Myocyte (in vitro differentiated cells): ENCODE results near the gene STKLD1. TPM values are rescaled to one million over a fixed set of nuclear protein-coding genes. Genes with fewer than 3 reads are reported as not detected.

Source experiments
- DNase-seq: peaks from one replicate; pipeline ENCODE4 v3.0.0-alpha.2; 2012; ENCODE audit warnings: low read depth
- total RNA-seq: library from RNA; depleted of rRNA; stranded (reverse); fragments of >200 nt; gene quantifications from 2 replicates; pipeline ENCODE4 v1.2.3, GENCODE V29; 2014

STKLD1 gene
- total RNA-seq, 1 donor from 2014 or later, result 0.21 TPM

GRCh38 chr9:133344979-133345378 is 31.2 kb upstream of the STKLD1 start:
- DNase-seq, result no peak

- DNase-seq, result no peak
These were observed 30.6 kb upstream of the STKLD1 start for GRCh38 chr9:133345596-133345995.

DNA sequence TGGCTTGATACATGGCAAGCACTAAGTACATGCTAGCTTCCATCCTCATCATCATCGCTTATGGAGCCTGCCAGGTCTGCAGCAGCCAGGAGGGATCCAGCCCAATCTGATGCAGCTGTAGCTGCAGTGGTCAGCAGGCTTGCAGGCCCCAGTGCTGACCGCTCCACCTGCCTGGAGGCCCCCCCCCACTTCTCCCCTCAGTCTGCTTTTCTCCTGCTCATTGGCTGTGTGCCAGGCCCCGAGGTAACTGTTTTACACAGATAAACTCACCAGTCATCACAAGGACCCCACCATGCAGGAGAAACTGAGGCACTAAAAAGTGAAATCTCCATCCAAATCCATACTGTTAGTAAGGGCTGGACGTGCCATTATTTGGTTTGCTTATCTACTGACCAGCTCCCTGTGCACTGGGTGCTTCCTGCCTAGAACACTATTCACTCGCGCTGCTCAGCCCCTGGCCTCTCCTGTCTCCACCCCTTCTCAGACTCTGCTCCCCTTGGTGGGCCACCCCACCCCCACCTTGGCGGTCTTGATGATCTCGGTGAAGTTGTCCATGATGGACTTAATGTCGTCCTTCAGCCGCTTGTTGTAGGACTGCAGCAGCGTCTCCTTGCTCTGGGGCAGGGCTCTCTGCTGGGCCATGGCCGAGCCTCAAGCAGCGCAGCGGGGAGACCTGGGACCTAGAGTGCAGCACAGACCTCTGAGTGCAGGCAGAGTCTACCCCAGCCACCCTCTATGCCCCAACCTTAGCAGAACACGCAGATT is 30.0 kb upstream of the STKLD1 start:
- no peak for DNase-seq

DNA sequence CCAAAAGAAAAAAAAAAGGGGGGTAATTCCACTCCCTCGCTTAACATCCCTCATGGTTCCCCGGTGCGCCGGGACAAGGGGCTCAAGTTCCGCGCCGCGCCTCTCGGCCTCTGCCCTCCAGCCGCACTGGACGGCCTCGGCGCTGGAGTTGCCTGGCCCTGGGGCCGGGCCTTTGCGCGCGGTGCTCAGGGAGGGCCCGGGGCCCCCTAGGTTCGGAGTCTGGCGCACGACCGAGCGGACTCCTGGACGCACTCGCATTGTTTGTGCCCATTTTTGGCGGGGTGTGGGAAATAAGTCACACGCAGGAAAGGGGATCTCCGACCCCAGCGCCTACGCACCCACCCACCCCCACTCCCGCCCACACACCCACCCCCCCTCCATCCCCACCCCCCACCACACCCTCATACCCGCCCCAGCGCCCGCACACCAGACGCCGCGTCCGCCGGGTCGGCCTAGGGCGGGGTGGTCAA is 28.6 kb upstream of the STKLD1 start:
- peak; percentile 50 for DNase-seq

DNA sequence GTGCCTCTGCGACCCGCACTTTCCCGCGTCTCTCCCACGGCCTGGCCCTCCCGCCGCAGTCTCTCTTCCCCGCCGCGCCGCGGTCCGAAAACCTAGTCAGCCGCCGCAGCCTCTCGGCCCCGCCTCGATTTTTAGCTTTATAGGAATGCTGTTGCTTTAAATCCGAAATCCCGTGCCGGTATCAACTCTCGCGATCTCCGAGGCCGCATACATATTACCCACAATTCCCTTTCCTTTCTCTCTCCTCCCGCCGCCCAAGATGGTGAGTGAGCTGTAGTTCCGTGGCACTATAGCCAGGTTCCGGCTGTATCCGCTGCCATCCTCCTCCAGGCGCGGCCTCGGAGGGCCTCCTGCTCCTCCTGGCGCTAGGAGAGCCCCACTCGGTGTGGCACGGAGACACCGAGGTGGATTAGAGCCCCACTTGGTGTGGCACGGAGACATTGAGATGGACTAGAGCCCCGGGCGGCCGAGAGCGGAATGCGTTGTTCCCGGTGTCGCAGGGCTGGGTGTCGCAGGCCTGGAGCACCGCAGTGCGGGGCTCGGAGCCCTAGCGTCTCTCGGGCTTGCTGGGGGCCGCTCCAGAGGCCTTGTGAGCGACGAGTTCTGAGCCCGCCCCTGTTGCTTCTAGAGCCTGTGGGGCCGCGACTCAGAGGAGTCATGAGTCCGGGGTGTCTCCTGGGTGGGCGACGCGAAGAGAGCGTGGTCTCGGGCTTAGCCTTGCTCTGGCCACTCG is 28.0 kb upstream of the STKLD1 start, which contains the start of the genes MED22 and RPL7A:
MED22 (minus strand) TSS at position 147 of the 733 bp plus-strand sequence. CDS start 1,469 bp downstream, outside the sequence.
RPL7A (plus strand) TSS at position 234 of the 733 bp plus-strand sequence; CDS start at position 260, 26 bp downstream.
- DNase-seq, result peak; percentile 97

- no peak for DNase-seq
These were observed 27.2 kb upstream of the STKLD1 start for GRCh38 chr9:133348718-133349573.

- no peak for DNase-seq
These were observed 26.1 kb upstream of the STKLD1 start for GRCh38 chr9:133349965-133350616.

DNA sequence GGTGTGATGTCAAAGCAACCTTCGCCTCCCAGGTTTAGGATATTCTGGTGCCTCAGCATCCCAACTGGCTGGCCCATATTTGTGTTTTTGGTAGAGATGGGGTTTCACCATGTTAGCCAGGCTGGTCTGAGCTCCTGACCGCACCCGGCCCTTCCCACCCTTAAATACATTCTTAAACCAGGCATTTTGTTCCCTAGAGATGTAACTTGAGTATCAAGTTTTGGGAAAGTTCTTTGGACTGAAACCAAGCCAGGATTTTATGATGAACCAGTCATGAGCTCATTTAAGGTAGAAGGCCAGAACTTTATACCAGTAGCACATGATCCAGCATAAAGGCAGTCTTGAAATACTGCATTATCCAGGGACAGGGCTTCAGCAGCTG is 24.6 kb upstream of the STKLD1 start:
- no peak for DNase-seq

- peak; percentile 68 for DNase-seq
These were observed 24.1 kb upstream of the STKLD1 start for GRCh38 chr9:133351908-133352634.

GRCh38 chr9:133352635-133353340 is 23.4 kb upstream of the STKLD1 start:
- no peak for DNase-seq

DNA sequence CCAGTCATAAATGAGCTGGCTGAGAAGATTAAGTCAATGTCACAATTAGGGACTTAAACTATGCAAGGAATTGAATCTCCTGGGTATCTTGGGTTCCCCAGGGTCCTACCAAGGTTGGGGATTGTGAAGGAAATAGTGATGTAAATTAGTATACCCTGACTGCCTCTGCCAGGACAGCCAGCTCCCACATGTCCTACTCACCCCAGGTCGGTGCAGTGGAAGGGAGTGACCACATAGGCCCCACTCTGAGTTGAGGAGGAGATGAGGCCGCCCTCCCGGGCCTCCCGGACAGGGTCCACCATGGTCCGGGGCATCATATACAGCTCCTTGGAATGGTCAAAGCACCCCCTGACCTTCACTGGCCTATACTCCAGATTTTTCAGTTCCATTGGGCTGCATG is 22.6 kb upstream of the STKLD1 start:
- DNase-seq, result no peak

GRCh38 chr9:133354766-133355165 is 21.4 kb upstream of the STKLD1 start:
- DNase-seq, result no peak

GRCh38 chr9:133355881-133356357 is 20.2 kb upstream of the STKLD1 start:
- DNase-seq, result no peak

DNA sequence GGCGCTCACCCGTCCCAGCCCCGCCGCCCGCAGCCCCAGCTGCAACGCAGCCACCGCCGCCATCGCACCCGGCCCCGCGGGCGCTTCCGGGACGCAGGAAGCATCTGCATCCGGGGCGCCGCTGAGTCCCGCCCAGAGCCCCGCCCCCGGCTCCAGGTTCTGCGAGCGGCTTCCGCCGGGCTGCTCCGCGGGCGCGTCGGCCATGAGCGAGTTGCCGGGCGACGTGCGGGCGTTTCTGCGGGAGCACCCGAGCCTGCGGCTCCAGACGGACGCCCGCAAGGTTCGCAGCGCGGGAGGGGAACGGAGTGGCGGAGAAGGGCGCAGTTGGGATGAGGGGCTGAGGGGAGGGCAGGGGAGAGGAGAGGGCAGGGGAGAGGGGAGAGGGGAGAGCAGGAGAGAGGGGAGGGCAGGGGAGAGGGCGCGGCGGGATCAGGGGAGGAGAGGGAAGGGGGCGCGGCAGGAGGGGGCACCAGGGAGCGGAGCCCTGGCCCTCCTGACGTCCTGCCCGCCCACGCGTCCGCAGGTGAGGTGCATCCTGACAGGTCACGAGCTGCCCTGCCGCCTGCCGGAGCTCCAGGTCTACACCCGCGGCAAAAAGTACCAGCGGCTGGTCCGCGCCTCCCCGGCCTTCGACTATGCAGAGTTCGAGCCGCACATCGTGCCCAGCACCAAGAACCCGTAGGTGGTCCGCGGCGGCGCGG is 19.6 kb upstream of the STKLD1 start, which contains the start of the genes SURF1 and SURF2:
SURF1 (minus strand) TSS at position 97 of the 701 bp plus-strand sequence; CDS start at position 63, 34 bp downstream.
SURF2 (plus strand) TSS at position 160 of the 701 bp plus-strand sequence; CDS start at position 203, 43 bp downstream.
- DNase-seq, result peak; percentile 82

- no peak for DNase-seq
These were observed 18.5 kb upstream of the STKLD1 start for GRCh38 chr9:133357656-133358055.

DNA sequence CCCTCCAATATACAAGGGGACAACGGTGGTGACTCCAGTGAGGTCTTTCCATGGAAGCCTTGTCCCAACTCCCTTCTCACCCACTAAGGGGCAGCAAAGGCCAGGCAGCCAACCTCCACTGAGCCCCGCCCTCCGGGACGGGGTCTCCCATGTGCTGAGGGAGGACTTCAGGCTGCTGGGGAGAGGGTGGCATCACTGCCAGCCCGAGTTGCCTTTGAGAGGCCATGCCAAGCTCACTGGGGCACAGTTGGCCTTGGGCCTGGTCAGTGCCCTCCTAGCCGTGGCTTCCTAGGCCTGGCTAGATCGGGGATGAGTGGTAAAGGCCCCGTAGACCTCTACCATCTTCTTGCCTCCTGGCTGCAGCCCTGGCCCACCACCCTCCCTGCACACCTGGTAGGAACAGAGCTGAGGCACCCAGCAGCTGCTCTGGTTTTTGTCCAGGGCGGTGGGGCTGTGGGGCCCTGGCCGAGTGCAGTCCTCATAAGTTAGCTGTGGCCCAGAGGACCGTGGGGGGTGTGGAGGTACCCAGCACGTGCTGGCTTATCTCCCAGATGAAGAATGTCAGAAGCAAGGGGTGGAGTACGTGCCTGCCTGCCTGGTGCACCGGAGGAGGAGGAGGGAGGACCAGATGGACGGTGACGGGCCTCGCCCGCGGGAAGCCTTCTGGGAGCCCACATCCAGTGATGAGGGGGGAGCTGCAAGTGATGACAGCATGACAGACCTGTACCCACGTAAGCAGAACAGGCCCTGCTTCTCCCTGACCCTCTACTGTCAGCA is 16.6 kb upstream of the STKLD1 start:
- peak; percentile 31 for DNase-seq
